GM19452 (cell line): ENCODE measurements around the gene ADGRG1.
"Not testable (repeated sequence)": the region's sequence is repeated elsewhere in the genome, so short reads cannot be mapped to it uniquely, and the experiment has no call there.

Source experiments
- ATAC-seq: cut with Tn5 transposase; IDR thresholded peaks from one replicate; pipeline ENCODE4 v1.9.1; 2021; ENCODE audit not compliant: unreplicated experiment

The ADGRG1 gene

GRCh38 chr16:57695680-57696069 is 67.2 kb downstream of the ADGRG1 start:
- no peak for ATAC-seq

- ATAC-seq, result no peak
Observed at GRCh38 chr16:57696240-57696639, 67.8 kb downstream of the ADGRG1 start.

- ATAC-seq, result no peak
Observed at GRCh38 chr16:57697896-57698537, 69.6 kb downstream of the ADGRG1 start.

GRCh38 chr16:57698812-57699405 is 70.5 kb downstream of the ADGRG1 start:
- no peak for ATAC-seq

- no peak for ATAC-seq
Observed at GRCh38 chr16:57699481-57699880, 71.1 kb downstream of the ADGRG1 start.

GRCh38 chr16:57699899-57700298 is 71.5 kb downstream of the ADGRG1 start:
- ATAC-seq, result no peak

GRCh38 chr16:57700781-57701551 is 72.5 kb downstream of the ADGRG1 start:
- no peak for ATAC-seq

GRCh38 chr16:57701759-57702371 is 73.4 kb downstream of the ADGRG1 start:
- no peak for ATAC-seq

GRCh38 chr16:57703416-57704010 is 75.1 kb downstream of the ADGRG1 start:
- ATAC-seq, result no peak

- ATAC-seq, result no peak
Observed at GRCh38 chr16:57704011-57704904, 75.8 kb downstream of the ADGRG1 start.

GRCh38 chr16:57704905-57705852 is 76.7 kb downstream of the ADGRG1 start:
- ATAC-seq, result no peak

- ATAC-seq, result no peak
Observed at GRCh38 chr16:57706717-57707116, 78.3 kb downstream of the ADGRG1 start.

- no peak for ATAC-seq
Observed at GRCh38 chr16:57707331-57707730, 78.9 kb downstream of the ADGRG1 start.

- ATAC-seq, result no peak
Observed at GRCh38 chr16:57708168-57708567, 79.7 kb downstream of the ADGRG1 start.

- ATAC-seq, result no peak
Observed at GRCh38 chr16:57709663-57710062, 81.2 kb downstream of the ADGRG1 start.

GRCh38 chr16:57711346-57711745 is 82.9 kb downstream of the ADGRG1 start:
- ATAC-seq, result no peak

GRCh38 chr16:57711993-57712392 is 83.6 kb downstream of the ADGRG1 start:
- no peak for ATAC-seq

GRCh38 chr16:57712569-57712968 is 84.1 kb downstream of the ADGRG1 start:
- ATAC-seq, result not testable (repeated sequence)

- no peak for ATAC-seq
Observed at GRCh38 chr16:57713596-57713995, 85.2 kb downstream of the ADGRG1 start.
